Neural progenitor cell (in vitro differentiated cells): ENCODE data around the gene PLEKHJ1. TPM values are rescaled to one million over a fixed set of nuclear protein-coding genes. Genes with fewer than 3 reads are reported as not detected.

Source experiments
- DNase-seq: peaks from one replicate; pipeline ENCODE4 v3.0.0-alpha.2; 2016; ENCODE audit warnings: low spot score
- H2AFZ ChIP-seq: fragments of 200-600 bp; sonication (generic); replicated peaks from 2 replicates; pipeline ENCODE4 v1.6.1; 2016; ENCODE audit warnings: antibody characterized with exemption
- H3F3A ChIP-seq: fragments of 200-600 bp; sonication (generic); 2 replicates; pipeline ENCODE4 v1.6.1; 2016; ENCODE audit warnings: antibody characterized with exemption, low read depth
- H3K27ac ChIP-seq: fragments of 200-600 bp; sonication (generic); 2 replicates; pipeline ENCODE4 v1.5.1; 2016; ENCODE audit warnings: mild to moderate bottlenecking
- H3K27me3 ChIP-seq: fragments of 200-600 bp; sonication (generic); 2 replicates; pipeline ENCODE4 v1.6.1; 2016; ENCODE audit warnings: mild to moderate bottlenecking, moderate library complexity
- H3K36me3 ChIP-seq: fragments of 200-600 bp; sonication (generic); 2 replicates; pipeline ENCODE4 v1.5.1; 2016
- H3K4me1 ChIP-seq: fragments of 200-600 bp; sonication (generic); 2 replicates; pipeline ENCODE4 v1.6.1; 2016; ENCODE audit warnings: mixed run types
- H3K4me2 ChIP-seq: fragments of 200-600 bp; sonication (generic); 2 replicates; pipeline ENCODE4 v1.6.1; 2016
- H3K4me3 ChIP-seq: fragments of 200-600 bp; sonication (generic); 2 replicates; pipeline ENCODE4 v1.5.1; 2016
- H3K79me2 ChIP-seq: fragments of 200-600 bp; sonication (generic); 2 replicates; pipeline ENCODE4 v1.6.1; 2016; ENCODE audit warnings: low read depth
- H3K9ac ChIP-seq: fragments of 200-600 bp; sonication (generic); 2 replicates; pipeline ENCODE4 v1.6.1; 2016
- H3K9me3 ChIP-seq: fragments of 200-600 bp; sonication (generic); 2 replicates; pipeline ENCODE4 v1.5.1; 2016; ENCODE audit warnings: low read depth
- H4K20me1 ChIP-seq: fragments of 200-600 bp; sonication (generic); 2 replicates; pipeline ENCODE4 v1.6.1; 2016; ENCODE audit warnings: low read depth
- H3K27ac Mint-ChIP-seq: 3 replicates; pipeline ENCODE4 v1.8.0; 2021; ENCODE audit warnings: mixed read lengths
- H3K27me3 Mint-ChIP-seq: 2 replicates; pipeline ENCODE4 v1.8.0; 2022; ENCODE audit warnings: low read depth, mild to moderate bottlenecking, inconsistent platforms, moderate library complexity, mixed read lengths; ENCODE audit not compliant: insufficient read depth
- H3K36me3 Mint-ChIP-seq: 3 replicates; pipeline ENCODE4 v1.8.0; 2021; ENCODE audit warnings: mixed read lengths
- H3K4me1 Mint-ChIP-seq: 3 replicates; pipeline ENCODE4 v1.8.0; 2021; ENCODE audit warnings: mixed read lengths
- H3K4me3 Mint-ChIP-seq: 3 replicates; pipeline ENCODE4 v1.8.0; 2021; ENCODE audit warnings: mild to moderate bottlenecking, moderate library complexity, mixed read lengths
- H3K9me3 Mint-ChIP-seq: 3 replicates; pipeline ENCODE4 v1.8.0; 2020; ENCODE audit warnings: mixed read lengths
- CTCF ChIP-seq: fragments of 200-600 bp; sonication (generic); IDR thresholded peaks from 2 replicates; pipeline ENCODE4 v1.5.1; 2017; ENCODE audit warnings: antibody characterized with exemption, mild to moderate bottlenecking
- EZH2 ChIP-seq: fragments of 200-600 bp; sonication (generic); IDR thresholded peaks from 2 replicates; pipeline ENCODE4 v1.6.1; 2017; ENCODE audit warnings: antibody characterized with exemption, mild to moderate bottlenecking, moderate library complexity
- EZH2phosphoT487 ChIP-seq: fragments of 200-600 bp; sonication (generic); IDR thresholded peaks from 2 replicates; pipeline ENCODE4 v1.6.1; 2017; ENCODE audit warnings: antibody characterized with exemption
- total RNA-seq: library from RNA; depleted of rRNA; stranded (reverse); fragments of >200 nt; gene quantifications from 2 replicates; pipeline ENCODE4 v1.2.3, GENCODE V29; 2015; ENCODE audit warnings: low replicate concordance

The PLEKHJ1 gene
- total RNA-seq, 1 donor from 2014 or later, result 77.6 TPM

- H3K36me3 ChIP-seq, result no peaks in the 10 kb centered on the region
- H3K79me2 ChIP-seq, result no peaks in the 10 kb centered on the region
- H3K9me3 Mint-ChIP-seq, result no peaks in the 10 kb centered on the region
- no peak overlapping the region for H3K27ac Mint-ChIP-seq
- no peaks in the 10 kb centered on the region for H3K36me3 Mint-ChIP-seq
- H3K4me3 ChIP-seq, result no peak overlapping the region
- H4K20me1 ChIP-seq, result peaks cover 27% of the 10 kb centered on the region
- H3K4me1 Mint-ChIP-seq, result peaks cover 4% of the 10 kb centered on the region
- DNase-seq, result no peak
- peaks cover 25% of the 10 kb centered on the region for H3F3A ChIP-seq
- TF ChIP-seq EZH2, result no peak
- TF ChIP-seq CTCF, result no peak
- no peak for TF ChIP-seq EZH2phosphoT487
- H3K4me3 Mint-ChIP-seq, result no peak overlapping the region
- H3K27me3 Mint-ChIP-seq, result peaks cover 12% of the 10 kb centered on the region
- peaks cover 10% of the 10 kb centered on the region for H3K4me1 ChIP-seq
- H3K4me2 ChIP-seq, result no peak overlapping the region
- no peak overlapping the region for H3K9ac ChIP-seq
- no peak overlapping the region for H3K27ac ChIP-seq
- no peak overlapping the region for H2AFZ ChIP-seq
- peaks cover 20% of the 10 kb centered on the region for H3K27me3 ChIP-seq
- no peaks in the 10 kb centered on the region for H3K9me3 ChIP-seq
Measured at GRCh38 chr19:2250766-2251105, 14.6 kb upstream of the PLEKHJ1 start.

- H3K36me3 ChIP-seq, result no peaks in the 10 kb centered on the region
- H3K27me3 ChIP-seq, result peaks cover 20% of the 10 kb centered on the region
- no peaks in the 10 kb centered on the region for H3K9me3 ChIP-seq
Measured at GRCh38 chr19:2249880-2250765, 14.0 kb upstream of the PLEKHJ1 start.

GRCh38 chr19:2249010-2249866 is 13.1 kb upstream of the PLEKHJ1 start, which contains the start of gene AMH:
AMH (plus strand) TSS chr19:2249323; CDS start chr19:2249333, 10 bp downstream.
- H3K4me1 Mint-ChIP-seq, result peaks cover 4% of the 10 kb centered on the region

More at GRCh38 chr19:2249880-2250765, 14.0 kb upstream of the PLEKHJ1 start:
- TF ChIP-seq EZH2 (no peak), CTCF (no peak), EZH2phosphoT487 (no peak)
- no peaks in the 10 kb centered on the region for H3K36me3 Mint-ChIP-seq
- peaks cover 10% of the 10 kb centered on the region for H3K4me1 ChIP-seq
- H3K9me3 Mint-ChIP-seq, result no peaks in the 10 kb centered on the region
- peaks cover 4% of the 10 kb centered on the region for H3K4me1 Mint-ChIP-seq
- H3K4me3 Mint-ChIP-seq, result no peak overlapping the region
- no peaks in the 10 kb centered on the region for H3K79me2 ChIP-seq
- H3F3A ChIP-seq, result peaks cover 25% of the 10 kb centered on the region
- no peak overlapping the region for H3K9ac ChIP-seq
- H2AFZ ChIP-seq, result no peak overlapping the region
- H3K27ac Mint-ChIP-seq, result no peak overlapping the region
- no peak for DNase-seq
- H4K20me1 ChIP-seq, result peaks cover 33% of the 10 kb centered on the region
- H3K4me3 ChIP-seq, result no peak overlapping the region
- no peak overlapping the region for H3K4me2 ChIP-seq
- peak overlapping the region; percentile 29 for H3K27ac ChIP-seq
- H3K27me3 Mint-ChIP-seq, result peaks cover 13% of the 10 kb centered on the region

More at GRCh38 chr19:2249010-2249866, 13.1 kb upstream of the PLEKHJ1 start, which contains the start of gene AMH:
- no peak within 1 kb of the TSS for H3K9ac ChIP-seq
- Mint-ChIP-seq H3K9me3 (no peaks in the 10 kb centered on the region), H3K27me3 (peaks cover 12% of the 10 kb centered on the region), H3K4me3 (no peak within 1 kb of the TSS), H3K27ac (no peak within 1 kb of the TSS), H3K36me3 (no peaks in the 10 kb centered on the region)
- peak within 1 kb of the TSS; percentile 29 for H3K27ac ChIP-seq
- H3K27me3 ChIP-seq, result peaks cover 19% of the 10 kb centered on the region
- no peak for DNase-seq
- TF ChIP-seq CTCF, result no peak
- no peak for TF ChIP-seq EZH2phosphoT487
- TF ChIP-seq EZH2, result no peak
- H3K9me3 ChIP-seq, result no peaks in the 10 kb centered on the region
- H3F3A ChIP-seq, result peaks cover 21% of the 10 kb centered on the region
- no peak within 1 kb of the TSS for H3K4me2 ChIP-seq
- peaks cover 10% of the 10 kb centered on the region for H3K4me1 ChIP-seq
- no peak within 1 kb of the TSS for H3K4me3 ChIP-seq
- peaks cover 42% of the 10 kb centered on the region for H4K20me1 ChIP-seq
- H3K36me3 ChIP-seq, result no peaks in the 10 kb centered on the region
- H2AFZ ChIP-seq, result no peak within 1 kb of the TSS
- H3K79me2 ChIP-seq, result peaks cover 5% of the 10 kb centered on the region
